ENCODE data around the gene RBM42. TPM values are rescaled to one million over a fixed set of nuclear protein-coding genes. Genes with fewer than 3 reads are reported as not detected.
A peak's percentile ranks its signal among the peaks of the same experiment; 100 is the strongest.
"Not testable (repeated sequence)": the region's sequence is repeated elsewhere in the genome, so short reads cannot be mapped to it uniquely, and the experiment has no call there.

The RBM42 gene
- total RNA-seq (10 to 100 TPM; 55.5 to 56.2 TPM), polyA plus RNA-seq (10 to 100 TPM; 54.1 to 59.7 (median 58.0) TPM), total RNA-seq (24.7 to 72.0 (median 40.9) reads per million in 6 experiments)

GRCh38 chr19:35628565-35629331 lies at the start of gene RBM42:
RBM42 (plus strand) TSS chr19:35629036; CDS start chr19:35629154, 118 bp downstream.
- peak within 1 kb of the TSS; percentile 92 to 100 (median 98) for H3K27ac Mint-ChIP-seq
- peak; percentile 88 to 99 (median 99) for DNase-seq
- peak within 1 kb of the TSS; percentile 94 to 100 (median 98) for H3K4me3 Mint-ChIP-seq
- H3K4me1 Mint-ChIP-seq, result peaks cover 18 to 30% (median 25%) of the 10 kb centered on the region in 4 donors
- POLR2A ChIA-PET, result interaction anchor here (0.5 to 1.5 kb wide), 7 partner anchors 13 to 669 kb away, joined by 3 to 10 read pairs (median 5); partner anchors contain the start of genes ETV2 and HAUS5
- peaks cover 0 to 36% (median 5%) of the 10 kb centered on the region in 3 donors for H3K36me3 Mint-ChIP-seq
- H3K9me3 Mint-ChIP-seq, result no peaks in the 10 kb centered on the region
- peaks cover 0 to 3% (median 0%) of the 10 kb centered on the region in 5 donors for H3K27me3 Mint-ChIP-seq
- peak; percentile 99 for ATAC-seq

GRCh38 chr19:35582760-35583159 lies 46.1 kb upstream of the RBM42 start:
- no peaks in the 10 kb centered on the region for H3K36me3 Mint-ChIP-seq
- H3K27ac Mint-ChIP-seq, result no peak overlapping the region
- no peak for ATAC-seq
- H3K9me3 Mint-ChIP-seq, result peaks cover 0 to 5% (median 2%) of the 10 kb centered on the region in 9 donors
- H3K4me1 Mint-ChIP-seq, result peaks cover 0 to 3% (median 0%) of the 10 kb centered on the region in 4 donors
- no peak for DNase-seq
- POLR2A ChIA-PET, result no interaction called here
- H3K4me3 Mint-ChIP-seq, result no peak overlapping the region
- peaks cover 16 to 46% (median 28%) of the 10 kb centered on the region in 5 donors for H3K27me3 Mint-ChIP-seq

DNA sequence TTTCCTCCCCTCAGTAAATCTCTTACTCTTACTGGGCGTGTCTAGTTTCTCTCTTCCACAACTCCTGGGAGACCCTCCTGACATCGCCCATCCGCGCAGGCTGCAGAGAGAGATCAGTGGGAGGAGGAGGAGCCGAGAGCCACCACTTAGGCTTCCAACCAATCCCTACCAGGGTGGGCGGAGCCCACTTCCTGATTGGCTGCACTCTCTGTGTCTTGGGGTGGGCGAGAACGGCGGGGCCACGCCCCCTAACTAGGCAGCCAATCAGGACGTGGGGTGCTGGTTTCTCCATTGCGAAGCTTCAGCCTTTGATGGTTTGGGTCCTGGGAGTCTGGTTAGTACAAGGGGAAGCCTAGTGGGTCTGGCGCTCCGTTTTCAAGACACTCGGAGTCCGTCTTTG lies 43.0 kb upstream of the RBM42 start, which contains the start of gene PMIS2:
PMIS2 (plus strand) TSS at position 326 of the 400 bp plus-strand sequence. CDS start 87 bp downstream, outside the sequence.
- Mint-ChIP-seq H3K27ac (no peak within 1 kb of the TSS), H3K27me3 (peaks cover 9 to 44% (median 22%) of the 10 kb centered on the region in 5 donors), H3K36me3 (no peaks in the 10 kb centered on the region), H3K4me3 (no peak within 1 kb of the TSS), H3K9me3 (no peaks in the 10 kb centered on the region), H3K4me1 (peaks cover 0 to 3% (median 0%) of the 10 kb centered on the region in 4 donors)
- POLR2A ChIA-PET, result no interaction called here
- peak in 1 of 10 donors; percentile 15 for DNase-seq
- peak in 1 of 2 donors; percentile 65 for ATAC-seq

DNA sequence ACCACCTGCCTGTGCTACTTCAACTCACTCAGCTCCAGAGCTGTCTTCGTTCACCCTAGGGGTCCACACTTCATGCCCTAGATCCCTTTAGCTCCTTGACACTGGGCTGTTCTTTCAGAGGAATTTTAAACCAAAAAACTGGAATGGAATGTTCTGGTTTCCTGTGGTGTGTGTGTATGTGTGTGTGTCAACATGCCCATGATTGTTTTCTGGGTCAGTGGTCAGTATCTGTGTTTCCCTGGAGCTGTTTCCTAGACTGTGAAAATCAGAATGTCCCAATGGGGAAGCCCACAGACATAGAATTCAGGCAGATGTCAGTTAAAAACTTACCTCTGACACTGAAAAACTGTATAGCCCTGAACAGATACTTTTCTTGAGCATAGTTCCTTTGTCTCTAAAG lies 41.5 kb upstream of the RBM42 start:
- ATAC-seq, result no peak
- H3K27ac Mint-ChIP-seq, result no peak overlapping the region
- no peaks in the 10 kb centered on the region for H3K36me3 Mint-ChIP-seq

GRCh38 chr19:35590875-35591274 lies 38.0 kb upstream of the RBM42 start:
- Mint-ChIP-seq H3K4me1 (peaks cover 0 to 3% (median 0%) of the 10 kb centered on the region in 4 donors), H3K27me3 (peaks cover 4 to 23% (median 14%) of the 10 kb centered on the region in 5 donors), H3K36me3 (no peaks in the 10 kb centered on the region), H3K9me3 (no peaks in the 10 kb centered on the region), H3K27ac (no peak overlapping the region), H3K4me3 (no peak overlapping the region)
- POLR2A ChIA-PET, result no interaction called here
- DNase-seq (no peak), ATAC-seq (no peak)

More for the DNA sequence above, 41.5 kb upstream of the RBM42 start:
- Mint-ChIP-seq H3K9me3 (no peaks in the 10 kb centered on the region), H3K27me3 (peaks cover 10 to 44% (median 25%) of the 10 kb centered on the region in 5 donors), H3K4me1 (peaks cover 0 to 3% (median 1%) of the 10 kb centered on the region in 4 donors), H3K4me3 (no peak overlapping the region)
- DNase-seq, result no peak
- POLR2A ChIA-PET, result no interaction called here

DNA sequence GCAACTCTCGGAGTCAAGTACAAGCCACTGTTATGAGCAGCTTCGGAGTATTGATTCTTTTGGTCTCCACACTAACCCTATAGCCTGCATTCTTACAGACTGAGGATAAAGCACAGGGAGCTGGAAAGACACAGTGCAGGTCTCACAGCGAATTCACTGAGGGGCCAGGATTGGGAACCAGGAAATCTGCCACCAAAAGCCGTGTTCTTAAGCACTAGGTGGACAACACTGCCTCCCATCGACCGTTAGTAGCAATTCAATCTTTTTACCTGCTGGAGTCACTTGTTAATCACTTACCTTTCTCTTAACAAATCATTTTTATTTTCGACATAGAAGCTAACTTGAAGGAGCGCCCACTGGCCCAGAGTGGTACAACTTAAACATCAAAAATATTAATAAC lies 36.6 kb upstream of the RBM42 start:
- Mint-ChIP-seq H3K4me1 (peaks cover 0 to 3% (median 0%) of the 10 kb centered on the region in 4 donors), H3K27ac (no peak overlapping the region), H3K27me3 (peaks cover 4 to 14% (median 10%) of the 10 kb centered on the region in 5 donors), H3K9me3 (no peaks in the 10 kb centered on the region), H3K4me3 (no peak overlapping the region), H3K36me3 (no peaks in the 10 kb centered on the region)
- DNase-seq (peak in 4 of 10 donors; percentile 17 to 46 (median 24)), ATAC-seq (peak in 1 of 2 donors; percentile 46)
- POLR2A ChIA-PET, result no interaction called here

DNA sequence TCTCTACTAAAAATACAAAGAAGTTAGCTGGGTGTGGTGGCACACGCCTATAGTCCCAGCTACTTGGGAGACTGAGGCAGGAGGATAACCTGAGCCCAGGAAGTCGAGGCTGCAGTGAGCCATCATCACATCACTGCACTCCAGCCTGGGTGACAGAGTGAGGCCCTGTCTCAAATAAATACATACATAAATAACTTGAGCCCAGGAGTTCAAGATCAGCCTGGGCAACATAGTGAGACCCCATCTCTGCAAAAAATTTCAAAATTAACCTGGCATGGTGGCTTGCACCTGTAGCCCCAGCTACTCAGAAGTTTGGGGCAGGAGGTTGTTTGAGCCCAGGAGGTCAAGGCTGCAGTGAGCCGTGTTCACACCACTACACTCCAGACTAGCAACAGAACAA lies 33.8 kb upstream of the RBM42 start:
- H3K27me3 Mint-ChIP-seq, result peaks cover 4 to 18% (median 14%) of the 10 kb centered on the region in 5 donors
- H3K9me3 Mint-ChIP-seq, ATAC-seq, POLR2A ChIA-PET, DNase-seq, H3K36me3 Mint-ChIP-seq, H3K27ac Mint-ChIP-seq, H3K4me1 Mint-ChIP-seq, H3K4me3 Mint-ChIP-seq: not testable (repeated sequence)

GRCh38 chr19:35595928-35596327 lies 32.9 kb upstream of the RBM42 start:
- POLR2A ChIA-PET, result no interaction called here
- ATAC-seq (no peak), DNase-seq (no peak)
- peak overlapping the region in 1 of 10 donors; percentile 90 for H3K27ac Mint-ChIP-seq
- no peaks in the 10 kb centered on the region for H3K9me3 Mint-ChIP-seq
- peaks cover 4 to 18% (median 15%) of the 10 kb centered on the region in 5 donors for H3K27me3 Mint-ChIP-seq
- H3K4me3 Mint-ChIP-seq, result no peak overlapping the region
- no peaks in the 10 kb centered on the region for H3K36me3 Mint-ChIP-seq
- peaks cover 0 to 3% (median 0%) of the 10 kb centered on the region in 4 donors for H3K4me1 Mint-ChIP-seq

- Mint-ChIP-seq H3K27ac (peak overlapping the region in 1 of 10 donors; percentile 38), H3K36me3 (no peaks in the 10 kb centered on the region), H3K27me3 (peaks cover 4 to 18% (median 16%) of the 10 kb centered on the region in 5 donors), H3K4me1 (peaks cover 0 to 3% (median 0%) of the 10 kb centered on the region in 4 donors), H3K4me3 (no peak overlapping the region), H3K9me3 (no peaks in the 10 kb centered on the region)
- POLR2A ChIA-PET, result interaction anchor here (0.6 kb wide), 1 partner anchor 39 kb away, joined by 5 read pairs; no protein-coding TSS in a partner anchor
- DNase-seq, result peak in 1 of 10 donors; percentile 5
- ATAC-seq, result peak in 1 of 2 donors; percentile 48
Observed at GRCh38 chr19:35596366-35596999, 32.4 kb upstream of the RBM42 start.

DNA sequence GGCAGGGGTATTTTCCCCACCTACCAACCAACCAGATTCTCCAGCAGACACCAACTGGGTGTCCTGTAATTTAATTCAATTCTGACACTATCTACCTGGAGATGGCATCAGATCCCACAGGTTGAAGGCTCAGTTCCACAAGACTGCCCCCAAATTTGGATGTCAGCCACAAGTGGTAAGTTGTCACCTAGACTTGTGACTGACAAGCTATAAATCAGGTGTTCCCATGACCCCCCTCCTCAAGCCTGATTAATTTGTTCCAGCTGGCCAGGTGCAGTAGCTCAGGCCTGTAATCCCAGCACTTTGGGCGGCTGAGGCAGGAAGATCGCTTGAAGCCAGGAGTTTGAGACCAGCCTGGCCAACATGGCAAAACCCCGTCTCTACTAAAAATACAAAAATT lies 26.9 kb upstream of the RBM42 start:
- Mint-ChIP-seq H3K36me3 (no peaks in the 10 kb centered on the region), H3K27me3 (peaks cover 0 to 9% (median 2%) of the 10 kb centered on the region in 5 donors)
- POLR2A ChIA-PET, result interaction anchor here (0.6 kb wide), 1 partner anchor 36 kb away, joined by 4 read pairs; no protein-coding TSS in a partner anchor

GRCh38 chr19:35604436-35604835 lies 24.4 kb upstream of the RBM42 start:
- H3K4me1 Mint-ChIP-seq, result peaks cover 3 to 11% (median 7%) of the 10 kb centered on the region in 4 donors

More for the DNA sequence above, 26.9 kb upstream of the RBM42 start:
- ATAC-seq, result no peak
- no peak overlapping the region for H3K27ac Mint-ChIP-seq
- DNase-seq, result no peak
- no peak overlapping the region for H3K4me3 Mint-ChIP-seq
- H3K9me3 Mint-ChIP-seq, result peaks cover 0 to 2% (median 0%) of the 10 kb centered on the region in 9 donors
- H3K4me1 Mint-ChIP-seq, result no peaks in the 10 kb centered on the region

GRCh38 chr19:35607170-35607569 lies 21.7 kb upstream of the RBM42 start:
- H3K27me3 Mint-ChIP-seq, H3K27ac Mint-ChIP-seq, DNase-seq, H3K4me3 Mint-ChIP-seq, POLR2A ChIA-PET, ATAC-seq, H3K36me3 Mint-ChIP-seq: not testable (repeated sequence)
- Mint-ChIP-seq H3K9me3 (peaks cover 0 to 13% (median 5%) of the 10 kb centered on the region in 9 donors), H3K4me1 (peaks cover 5 to 29% (median 20%) of the 10 kb centered on the region in 4 donors)

More at GRCh38 chr19:35604436-35604835, 24.4 kb upstream of the RBM42 start:
- ATAC-seq, H3K27me3 Mint-ChIP-seq, H3K4me3 Mint-ChIP-seq, POLR2A ChIA-PET, H3K27ac Mint-ChIP-seq, H3K36me3 Mint-ChIP-seq, DNase-seq: not testable (repeated sequence)
- peaks cover 0 to 13% (median 5%) of the 10 kb centered on the region in 9 donors for H3K9me3 Mint-ChIP-seq
